22Rv1 (cell line): ENCODE results near the gene UPK3A.

Experiments
- H3K27ac ChIP-seq: fragments of 450-650 bp; 2 replicates; pipeline ENCODE4 v1.5.1; 2017
- CTCF ChIP-seq: fragments of 450-650 bp; IDR thresholded peaks from 2 replicates; pipeline ENCODE4 v1.5.1; 2017; ENCODE audit warnings: mild to moderate bottlenecking
- ZFX ChIP-seq: fragments of 450-650 bp; IDR thresholded peaks from 2 replicates; pipeline ENCODE4 v1.6.1; 2017; ENCODE audit warnings: antibody characterized with exemption, borderline replicate concordance

UPK3A gene

GRCh38 chr22:45302751-45303150 lies 18.0 kb downstream of the UPK3A start:
- no peak for TF ChIP-seq CTCF
- no peak for TF ChIP-seq ZFX
- no peak overlapping the region for H3K27ac ChIP-seq

GRCh38 chr22:45303181-45303580 lies 18.4 kb downstream of the UPK3A start:
- no peak overlapping the region for H3K27ac ChIP-seq
- TF ChIP-seq CTCF, result no peak
- no peak for TF ChIP-seq ZFX

GRCh38 chr22:45304971-45305370 lies 20.2 kb downstream of the UPK3A start:
- TF ChIP-seq ZFX (no peak), CTCF (no peak)
- H3K27ac ChIP-seq, result no peak overlapping the region

GRCh38 chr22:45305456-45306075 lies 20.8 kb downstream of the UPK3A start:
- no peak overlapping the region for H3K27ac ChIP-seq

GRCh38 chr22:45306139-45306538 lies 21.4 kb downstream of the UPK3A start:
- TF ChIP-seq CTCF (no peak), ZFX (no peak)
- H3K27ac ChIP-seq, result no peak overlapping the region

More at GRCh38 chr22:45305456-45306075, 20.8 kb downstream of the UPK3A start:
- TF ChIP-seq ZFX (no peak), CTCF (no peak)

- no peak for TF ChIP-seq ZFX
- TF ChIP-seq CTCF, result no peak
- H3K27ac ChIP-seq, result peak overlapping the region; percentile 87
Observed at GRCh38 chr22:45308391-45308956, 23.7 kb downstream of the UPK3A start.

- TF ChIP-seq ZFX (no peak), CTCF (no peak)
- H3K27ac ChIP-seq, result peak overlapping the region; percentile 87
Observed at GRCh38 chr22:45308957-45309421, 24.2 kb downstream of the UPK3A start.
